PC-9 (cell line): ENCODE results near the gene NLRP1. TPM values are rescaled to one million over a fixed set of nuclear protein-coding genes. Genes with fewer than 3 reads are reported as not detected.

Experiments
- BruUV-seq: library from RNA; stranded (reverse); fragments of 400-500 nt; replicated peaks from 2 replicates; lab custom pipeline; 2021; lab: Mats Ljungman, UMichigan
- CTCF ChIA-PET: fragments of 300-600 bp; sonication (Branson Sonifier 250); formaldehyde crosslinking; loops from one replicate; lab custom pipeline; 2022; ENCODE audit warnings: antibody characterized with exemption; lab: Charles Lee
- POLR2A ChIA-PET: fragments of 300-600 bp; sonication (Branson Sonifier 250); formaldehyde crosslinking; loops from one replicate; lab custom pipeline; 2022; ENCODE audit warnings: antibody characterized with exemption; ENCODE audit not compliant: unreplicated experiment; lab: Charles Lee
- DNase-seq, 2 experiments: peaks; one replicate each; pipeline versions ENCODE4 v3.0.0 to v3.0.0-alpha.2; 2015 to 2022; ENCODE audit warnings: mixed read lengths in 1 of 2
- H2AFZ ChIP-seq: fragments of 200-600 bp; sonication (generic); 2 replicates; pipeline ENCODE4 v1.8.1; 2017; ENCODE audit warnings: antibody characterized with exemption
- H3F3A ChIP-seq: fragments of 200-600 bp; sonication (generic); 2 replicates; pipeline ENCODE4 v1.8.1; 2017; ENCODE audit warnings: antibody characterized with exemption, mild to moderate bottlenecking, low read depth; ENCODE audit not compliant: insufficient read depth
- H3K27ac ChIP-seq: fragments of 200-600 bp; sonication (generic); 2 replicates; pipeline ENCODE4 v1.6.1; 2016; ENCODE audit warnings: mixed run types
- H3K27me3 ChIP-seq: fragments of 200-600 bp; sonication (generic); 2 replicates; pipeline ENCODE4 v1.6.1; 2016; ENCODE audit warnings: low read depth, mixed run types; ENCODE audit not compliant: insufficient read depth
- H3K36me3 ChIP-seq: fragments of 200-600 bp; sonication (generic); 2 replicates; pipeline ENCODE4 v1.6.1; 2016; ENCODE audit warnings: low read depth, mixed run types
- H3K4me1 ChIP-seq: fragments of 200-600 bp; sonication (generic); replicated peaks from 2 replicates; pipeline ENCODE4 v1.6.1; 2016; ENCODE audit warnings: mixed run types; ENCODE audit not compliant: insufficient read depth
- H3K4me2 ChIP-seq: fragments of 200-600 bp; sonication (generic); 2 replicates; pipeline ENCODE4 v1.6.1; 2017; ENCODE audit warnings: mixed run types
- H3K4me3 ChIP-seq: fragments of 200-600 bp; sonication (generic); 2 replicates; pipeline ENCODE4 v1.6.1; 2016; ENCODE audit warnings: mixed run types
- H3K79me2 ChIP-seq: fragments of 200-600 bp; sonication (generic); 2 replicates; pipeline ENCODE4 v1.6.1; 2017; ENCODE audit warnings: low read depth, mixed run types
- H3K9me2 ChIP-seq: fragments of 200-600 bp; sonication (generic); 2 replicates; pipeline ENCODE4 v1.8.1; 2017; ENCODE audit warnings: mild to moderate bottlenecking; ENCODE audit not compliant: insufficient read depth
- H3K9me3 ChIP-seq: fragments of 200-600 bp; sonication (generic); 2 replicates; pipeline ENCODE4 v1.8.1; 2016; ENCODE audit warnings: low read depth; ENCODE audit not compliant: insufficient read depth
- H4K20me1 ChIP-seq: fragments of 200-600 bp; sonication (generic); 2 replicates; pipeline ENCODE4 v1.8.1; 2017; ENCODE audit not compliant: insufficient read depth
- EZH2 ChIP-seq: fragments of 200-600 bp; sonication (generic); IDR thresholded peaks from 2 replicates; pipeline ENCODE4 v1.8.0; 2017; ENCODE audit warnings: antibody characterized with exemption, low read depth
- intact Hi-C: fragments of 100-400 bp; cut with micrococcal nuclease; formaldehyde crosslinking; loops from one replicate; pipeline ENCODE4 v1.10.0; 2022; ENCODE audit not compliant: unreplicated experiment
- total RNA-seq: library from RNA; stranded (reverse); gene quantifications from 2 replicates; pipeline ENCODE4 v1.2.3, GENCODE V29; 2021
- TF ChIP-seq, protein P1 (sequence below): fragments of 200-600 bp; sonication (generic); conservative IDR thresholded peaks from 2 replicates; pipeline ENCODE4 v1.6.1; 2017; ENCODE audit warnings: mixed run types, antibody characterized with exemption, mild to moderate bottlenecking, moderate library complexity

NLRP1 gene
- total RNA-seq, 1 experiment from 2014 or later = 0.63 TPM

DNA sequence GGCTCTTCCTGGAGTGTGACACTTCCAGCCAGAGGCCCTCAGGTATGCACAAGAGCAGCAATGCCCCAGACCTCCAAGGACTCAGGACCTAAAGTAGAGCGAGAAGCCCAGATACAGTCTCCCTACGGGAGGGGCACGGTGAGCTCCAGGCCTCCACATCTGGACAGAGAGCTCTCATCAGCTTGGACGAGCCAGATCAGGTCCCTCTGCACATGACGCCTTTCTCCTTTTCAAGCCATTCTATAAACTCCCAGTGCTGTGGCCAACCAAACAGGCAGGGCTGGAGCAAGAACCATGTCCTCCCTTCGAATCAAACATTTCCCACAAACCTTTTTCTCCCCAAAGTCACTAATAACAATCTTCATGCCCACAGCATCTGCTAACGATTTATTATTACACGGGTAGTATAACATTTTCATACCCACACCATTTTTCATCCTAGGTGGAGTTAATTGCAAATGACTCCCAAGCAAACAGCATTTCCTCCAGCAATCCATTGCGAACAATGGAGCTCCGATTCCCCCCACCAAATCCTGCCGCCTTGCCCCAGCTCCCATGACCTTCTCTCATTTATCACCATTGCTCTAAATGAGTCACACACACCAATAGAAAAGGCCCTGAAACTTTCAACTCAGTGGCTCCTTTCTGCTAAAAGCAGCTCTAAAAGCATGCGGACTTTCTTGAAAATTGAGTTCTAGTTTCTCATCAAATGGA is 24.2 kb upstream of the NLRP1 start:
- Histone ChIP-seq H2AFZ (no peak overlapping the region), H3K9me3 (no peaks in the 10 kb centered on the region), H3K4me3 (no peak overlapping the region), H3K79me2 (0 out of 2 replicates have a peak, but pooled peaks cover 7% of the 10 kb centered on the region), H4K20me1 (peaks cover 74% of the 10 kb centered on the region), H3F3A (no peaks in the 10 kb centered on the region; the same call in 1 of the 2 replicates), H3K27me3 (no peaks in the 10 kb centered on the region), H3K27ac (no peak overlapping the region), H3K4me2 (no peak overlapping the region), H3K36me3 (0 out of 2 replicates have a peak, but pooled peaks cover 4% of the 10 kb centered on the region), H3K9me2 (no peaks in the 10 kb centered on the region), H3K4me1 (no peaks in the 10 kb centered on the region)
- TF ChIP-seq EZH2 = no peak
- TF ChIP-seq, protein P1, sequence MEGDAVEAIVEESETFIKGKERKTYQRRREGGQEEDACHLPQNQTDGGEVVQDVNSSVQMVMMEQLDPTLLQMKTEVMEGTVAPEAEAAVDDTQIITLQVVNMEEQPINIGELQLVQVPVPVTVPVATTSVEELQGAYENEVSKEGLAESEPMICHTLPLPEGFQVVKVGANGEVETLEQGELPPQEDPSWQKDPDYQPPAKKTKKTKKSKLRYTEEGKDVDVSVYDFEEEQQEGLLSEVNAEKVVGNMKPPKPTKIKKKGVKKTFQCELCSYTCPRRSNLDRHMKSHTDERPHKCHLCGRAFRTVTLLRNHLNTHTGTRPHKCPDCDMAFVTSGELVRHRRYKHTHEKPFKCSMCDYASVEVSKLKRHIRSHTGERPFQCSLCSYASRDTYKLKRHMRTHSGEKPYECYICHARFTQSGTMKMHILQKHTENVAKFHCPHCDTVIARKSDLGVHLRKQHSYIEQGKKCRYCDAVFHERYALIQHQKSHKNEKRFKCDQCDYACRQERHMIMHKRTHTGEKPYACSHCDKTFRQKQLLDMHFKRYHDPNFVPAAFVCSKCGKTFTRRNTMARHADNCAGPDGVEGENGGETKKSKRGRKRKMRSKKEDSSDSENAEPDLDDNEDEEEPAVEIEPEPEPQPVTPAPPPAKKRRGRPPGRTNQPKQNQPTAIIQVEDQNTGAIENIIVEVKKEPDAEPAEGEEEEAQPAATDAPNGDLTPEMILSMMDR = no peak
- BruUV-seq = no TSS peak
- CTCF ChIA-PET = no interaction called here
- POLR2A ChIA-PET = no interaction called here
- no peak for DNase-seq
- intact Hi-C loops = no loop called here

DNA sequence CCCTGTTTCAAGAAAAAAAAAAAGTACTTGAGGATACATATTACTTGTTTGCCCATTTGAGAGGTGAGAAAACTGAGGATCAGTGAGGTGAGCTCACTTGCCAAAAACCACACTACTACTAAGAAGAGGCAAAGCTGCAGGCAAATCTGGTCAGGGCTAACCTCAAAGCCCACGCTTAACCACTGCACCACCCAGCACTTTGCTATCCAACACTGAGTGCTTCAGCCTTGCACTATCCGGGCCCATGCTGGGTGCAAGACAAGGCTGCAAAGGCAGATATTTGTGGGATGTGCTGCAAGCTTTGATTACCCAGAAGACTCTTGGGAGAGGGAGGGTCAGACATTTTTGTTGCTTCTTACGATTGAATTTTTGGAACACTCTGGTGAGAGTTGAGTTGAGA is 23.6 kb upstream of the NLRP1 start:
- Histone ChIP-seq H3K4me1 (no peaks in the 10 kb centered on the region), H4K20me1 (peaks cover 68% of the 10 kb centered on the region), H3K9me2 (no peaks in the 10 kb centered on the region), H3F3A (no peaks in the 10 kb centered on the region; the same call in 1 of the 2 replicates), H3K4me2 (no peak overlapping the region), H3K9me3 (no peaks in the 10 kb centered on the region), H3K27ac (no peak overlapping the region), H3K4me3 (no peak overlapping the region), H2AFZ (no peak overlapping the region), H3K36me3 (0 out of 2 replicates have a peak, but pooled peaks cover 4% of the 10 kb centered on the region), H3K27me3 (no peaks in the 10 kb centered on the region), H3K79me2 (0 out of 2 replicates have a peak, but pooled peaks cover 7% of the 10 kb centered on the region)
- no peak for TF ChIP-seq EZH2
- TF ChIP-seq, protein P1 = no peak
- intact Hi-C loops = no loop called here
- ChIA-PET POLR2A (no interaction called here), CTCF (no interaction called here)
- BruUV-seq = no TSS peak
- no peak for DNase-seq

DNA sequence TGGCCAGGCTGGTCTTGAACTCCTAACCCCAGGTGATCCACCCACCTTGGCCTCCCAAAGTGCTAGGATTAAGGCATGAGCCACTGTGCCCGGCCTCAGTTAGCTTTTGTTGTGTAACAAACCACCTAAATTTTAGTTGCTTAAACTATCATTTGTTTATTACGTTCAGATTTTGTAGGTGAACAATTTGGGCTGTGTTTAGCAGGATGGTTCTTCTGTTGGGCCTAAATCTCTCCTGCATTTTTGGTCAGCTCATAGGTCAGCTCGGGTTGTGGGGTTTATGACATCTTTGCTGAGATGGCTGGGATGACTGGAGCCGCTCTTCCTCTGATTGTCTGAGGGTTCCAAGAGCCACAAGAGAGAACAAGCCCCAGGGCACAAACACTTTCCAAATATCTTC is 21.1 kb upstream of the NLRP1 start:
- CTCF ChIA-PET = no interaction called here
- 0 out of 2 replicates have a peak, but pooled peaks cover 12% of the 10 kb centered on the region for H3K79me2 ChIP-seq
- no peak for DNase-seq
- no peaks in the 10 kb centered on the region for H3F3A ChIP-seq
- POLR2A ChIA-PET = no interaction called here
- no peaks in the 10 kb centered on the region for H3K4me1 ChIP-seq
- no peaks in the 10 kb centered on the region for H3K27me3 ChIP-seq
- no peaks in the 10 kb centered on the region for H3K36me3 ChIP-seq
- H3K27ac ChIP-seq = no peak overlapping the region
- intact Hi-C loops = no loop called here
- no peak overlapping the region for H2AFZ ChIP-seq
- TF ChIP-seq, protein P1 = no peak
- no peak for TF ChIP-seq EZH2
- H3K4me3 ChIP-seq = no peak overlapping the region
- no peak overlapping the region for H3K4me2 ChIP-seq
- peaks cover 73% of the 10 kb centered on the region for H4K20me1 ChIP-seq
- H3K9me2 ChIP-seq = no peaks in the 10 kb centered on the region
- no peaks in the 10 kb centered on the region for H3K9me3 ChIP-seq
- no TSS peak for BruUV-seq
